Endothelial cell of umbilical vein (primary cell): Measurements from ENCODE around the gene PPP1R7. TPM values are rescaled to one million over a fixed set of nuclear protein-coding genes. Genes with fewer than 3 reads are reported as not detected.

Experiments used
- BruUV-seq: library from RNA; stranded (reverse); fragments of 400-500 nt; replicated peaks from 2 replicates; lab custom pipeline; 2021; lab: Mats Ljungman, UMichigan
- CTCF ChIA-PET: fragments of 300-600, 350-600 bp; sonication (Branson Sonifier 250); formaldehyde crosslinking; loops from one replicate; lab custom pipeline; 2021; ENCODE audit warnings: antibody characterized with exemption, inconsistent platforms; lab: Charles Lee
- POLR2A ChIA-PET: fragments of 300-600, 350-600 bp; sonication (Branson Sonifier 250); formaldehyde crosslinking; loops from one replicate; lab custom pipeline; 2021; ENCODE audit warnings: antibody characterized with exemption, inconsistent platforms; lab: Charles Lee
- DNase-seq: peaks from one replicate; pipeline ENCODE4 v3.0.0-alpha.2; 2011; ENCODE audit warnings: low read depth, low spot score
- FAIRE-seq: peaks from 2 replicates; lab custom pipeline; 2011; peaks lifted over from hg19 to GRCh38; lab: Jason Lieb, UNC
- H2AFZ ChIP-seq: 2 replicates; pipeline ENCODE4 v1.6.0; 2012; ENCODE audit warnings: low read depth, low read length, control low read depth, inconsistent platforms
- H3K27ac ChIP-seq: 2 replicates; pipeline ENCODE4 v1.5.1; 2011; ENCODE audit warnings: low read depth, mild to moderate bottlenecking, control low read depth, low read length, moderate library complexity; ENCODE audit not compliant: insufficient read depth
- H3K27me3 ChIP-seq, 2 experiments: 2 replicates each; pipeline versions ENCODE4 v1.6.0 to v1.6.1; 2011; ENCODE audit warnings: low read length in 2 of 2, mixed read lengths in 1 of 2; ENCODE audit not compliant: control insufficient read depth in 2 of 2, insufficient read depth in 2 of 2
- H3K36me3 ChIP-seq, 2 experiments: 2 replicates in 1 of 2; 3 replicates in 1 of 2; pipeline ENCODE4 v1.5.1; 2011; ENCODE audit warnings: low read length in 2 of 2, mild to moderate bottlenecking in 1 of 2, moderate library complexity in 1 of 2; ENCODE audit not compliant: control insufficient read depth in 2 of 2, insufficient read depth in 2 of 2; ENCODE audit errors: extremely low read depth in 1 of 2
- H3K4me1 ChIP-seq: 3 replicates; pipeline ENCODE4 v1.5.1; 2011; ENCODE audit warnings: mild to moderate bottlenecking, low read length; ENCODE audit not compliant: control insufficient read depth, insufficient read depth; ENCODE audit errors: extremely low read depth
- H3K4me2 ChIP-seq: 2 replicates; pipeline ENCODE4 v1.6.1; 2011; ENCODE audit warnings: low read length, control low read depth, mixed read lengths; ENCODE audit not compliant: insufficient read depth
- H3K4me3 ChIP-seq, 3 experiments: fragments of 200-600 bp in 1 of 3; sonication (generic), shearing (Covaris generic) in 1 of 3; replicated peaks in 1 of 3; 2 replicates each; pipeline ENCODE4 v1.5.1; 2011 to 2016; ENCODE audit warnings: control low read depth in 3 of 3, low read length in 3 of 3, mild to moderate bottlenecking in 2 of 3, inconsistent platforms in 1 of 3, low read depth in 1 of 3, moderate library complexity in 1 of 3; ENCODE audit not compliant: insufficient read depth in 1 of 3
- H3K79me2 ChIP-seq: 2 replicates; pipeline ENCODE4 v1.6.0; 2012; ENCODE audit warnings: low read length, inconsistent platforms; ENCODE audit not compliant: control insufficient read depth, insufficient read depth
- H3K9ac ChIP-seq: replicated peaks from 2 replicates; pipeline ENCODE3; 2011; ENCODE audit warnings: low read length, control low read depth; ENCODE audit not compliant: insufficient read depth; ENCODE audit errors: extremely low read depth
- H3K9me1 ChIP-seq: replicated peaks from 3 replicates; pipeline ENCODE4 v1.6.0; 2011; ENCODE audit warnings: mild to moderate bottlenecking, low read length; ENCODE audit not compliant: control insufficient read depth, insufficient read depth; ENCODE audit errors: extremely low read depth
- H3K9me3 ChIP-seq: replicated peaks from 2 replicates; pipeline ENCODE4 v1.5.1; 2012; ENCODE audit warnings: low read length, inconsistent platforms; ENCODE audit not compliant: control insufficient read depth, insufficient read depth
- H4K20me1 ChIP-seq: replicated peaks from 2 replicates; pipeline ENCODE3; 2011; ENCODE audit warnings: mild to moderate bottlenecking, low read length; ENCODE audit not compliant: control insufficient read depth, insufficient read depth; ENCODE audit errors: extremely low read depth
- CTCF ChIP-seq, 2 donors: IDR thresholded peaks; 1 replicate in 1 of 2; 2 replicates in 1 of 2; pipeline ENCODE4 v1.5.1; 2011; ENCODE audit warnings: low read length in 2 of 2, mild to moderate bottlenecking in 2 of 2, moderate library complexity in 2 of 2, control low read depth in 1 of 2, inconsistent platforms in 1 of 2, low read depth in 1 of 2; ENCODE audit not compliant: insufficient read depth in 1 of 2; ENCODE audit errors: extremely low read depth in 1 of 2
- EZH2 ChIP-seq: IDR thresholded peaks from 2 replicates; pipeline ENCODE4 v1.6.1; 2012; ENCODE audit warnings: borderline replicate concordance, low read depth, mild to moderate bottlenecking, moderate library complexity, low read length, inconsistent platforms; ENCODE audit not compliant: severe bottlenecking
- FOS ChIP-seq: IDR thresholded peaks from 2 replicates; pipeline ENCODE4 v1.6.1; 2011; ENCODE audit warnings: mild to moderate bottlenecking, low read length, moderate library complexity, borderline replicate concordance; ENCODE audit not compliant: insufficient read depth
- GATA2 ChIP-seq: IDR thresholded peaks from 2 replicates; pipeline ENCODE4 v1.7.0; 2011; ENCODE audit warnings: low read depth, mild to moderate bottlenecking, moderate library complexity, mixed read lengths, low read length; ENCODE audit not compliant: insufficient read length, insufficient read depth
- MAX ChIP-seq: IDR thresholded peaks from 2 replicates; pipeline ENCODE4 v1.6.1; 2011; ENCODE audit not compliant: insufficient read depth, insufficient read length
- MYC ChIP-seq: IDR thresholded peaks from one replicate; pipeline ENCODE4 v1.6.1; 2011; ENCODE audit warnings: mild to moderate bottlenecking, low read depth, low read length
- POLR2A ChIP-seq: IDR thresholded peaks from 2 replicates; pipeline ENCODE4 v1.6.1; 2012; ENCODE audit warnings: low read depth, mild to moderate bottlenecking, control low read depth, low read length
- POLR2AphosphoS5 ChIP-seq: IDR thresholded peaks from 2 replicates; pipeline ENCODE4 v1.6.1; 2012; ENCODE audit warnings: low read depth, mild to moderate bottlenecking, control low read depth, low read length, moderate library complexity; ENCODE audit not compliant: insufficient read depth
- dilution Hi-C: fragments of 300-500 bp; cut with MboI; formaldehyde crosslinking; loops from one replicate; pipeline ENCODE4 v1.15.0; 2019; ENCODE audit warnings: low sequenced_read_pairs; ENCODE audit not compliant: extremely low pct_ligation_motif_present
- intact Hi-C: fragments of 100-400 bp; cut with micrococcal nuclease; formaldehyde crosslinking; loops from one replicate; pipeline ENCODE4 v1.10.0; 2022
- polyA plus RNA-seq, 4 experiments: library from polyadenylated mRNA; depleted of rRNA in 3 of 4; stranded (reverse) in 3 of 4; unstranded in 1 of 4; fragments of >200 nt; gene quantifications; 2 replicates each; pipeline versions ENCODE4 v1.2.1 to v1.2.3, GENCODE V29; 2011 to 2012; ENCODE audit warnings: missing spikeins in 1 of 4
- total RNA-seq: library from RNA; stranded (reverse); gene quantifications from 2 replicates; pipeline ENCODE4 v1.2.3, GENCODE V29; 2021

PPP1R7 gene
- total and polyA plus RNA-seq, 2 donors (not counting 3 experiments of a cell fraction or from before 2014, with no cell fraction given) = 30.3 to 60.8 TPM

- Histone ChIP-seq H3K9me1 (no peaks in the 10 kb centered on the region), H3K4me2 (no peak overlapping the region), H3K4me1 (no peaks in the 10 kb centered on the region), H3K79me2 (no peaks in the 10 kb centered on the region), H3K36me3 (peaks cover 0 to 2% of the 10 kb centered on the region in 2 experiments), H4K20me1 (no peaks in the 10 kb centered on the region), H3K9me3 (no peaks in the 10 kb centered on the region), H3K27ac (no peak overlapping the region), H3K9ac (no peak overlapping the region), H3K4me3 (no peak overlapping the region), H2AFZ (no peak overlapping the region), H3K27me3 (no peaks in the 10 kb centered on the region)
- dilution Hi-C loops (no loop called here), intact Hi-C loops (no loop called here)
- DNase-seq (no peak), FAIRE-seq (no peak)
- POLR2A ChIA-PET = no interaction called here
- no peak for TF ChIP-seq POLR2A
- no peak for TF ChIP-seq FOS
- no peak for TF ChIP-seq MAX
- no peak for TF ChIP-seq EZH2
- TF ChIP-seq POLR2AphosphoS5 = no peak
- no TSS peak for BruUV-seq
- CTCF ChIA-PET = interaction anchor here (1.1 kb wide), 1 partner anchor 12 kb away, joined by 3 read pairs; no protein-coding TSS in a partner anchor
Measured at GRCh38 chr2:241122376-241123002, 27.8 kb upstream of the PPP1R7 start.

- H3K4me1 ChIP-seq = no peaks in the 10 kb centered on the region
- no peak for FAIRE-seq
- no peaks in the 10 kb centered on the region for H3K9me3 ChIP-seq
- no peaks in the 10 kb centered on the region for H3K9me1 ChIP-seq
- peaks cover 0 to 2% of the 10 kb centered on the region in 2 experiments for H3K36me3 ChIP-seq
- no peak overlapping the region for H3K9ac ChIP-seq
- intact Hi-C loops (no loop called here), dilution Hi-C loops (no loop called here)
- ChIA-PET CTCF (no interaction called here), POLR2A (no interaction called here)
- no peak for DNase-seq
- no peak overlapping the region for H3K27ac ChIP-seq
- H3K4me2 ChIP-seq = no peak overlapping the region
- TF ChIP-seq EZH2 (no peak), CTCF (IDR thresholded peaks at IDR 0.05; ENCODE audit: extremely low read depth in 1 of 2, insufficient read depth in 1 of 2, low read depth in 1 of 2, low read length in 2 of 2) (no peak), POLR2A (no peak), MYC (no peak), MAX (no peak), GATA2 (no peak)
- H3K4me3 ChIP-seq = no peak overlapping the region
- H3K79me2 ChIP-seq = no peaks in the 10 kb centered on the region
- no TSS peak for BruUV-seq
- no peaks in the 10 kb centered on the region for H4K20me1 ChIP-seq
- H2AFZ ChIP-seq = no peak overlapping the region
- no peaks in the 10 kb centered on the region for H3K27me3 ChIP-seq
Measured at GRCh38 chr2:241123816-241124536, 26.3 kb upstream of the PPP1R7 start.
